OCI-LY3 (cell line): Measurements from ENCODE around the gene COL26A1.

Experiments used
- CTCF ChIP-seq: fragments of 200-600, 300-600 bp; sonication (generic); IDR thresholded peaks from 2 replicates; pipeline ENCODE4 v1.5.1; 2014; ENCODE audit warnings: antibody characterized with exemption, low read length, low read depth
- EZH2phosphoT487 ChIP-seq: fragments of 200-600 bp; shearing (Covaris generic); IDR thresholded peaks from 2 replicates; pipeline ENCODE4 v1.6.1; 2018; ENCODE audit warnings: antibody characterized with exemption, mixed run types, low read depth

GRCh38 chr7:101488826-101489572 lies 126.3 kb downstream of the COL26A1 start:
- TF ChIP-seq CTCF (no peak), EZH2phosphoT487 (no peak)
